IMR-90 (cell line): ENCODE results near the gene CDHR2.

ENCODE experiments used
- CEBPB ChIP-seq: IDR thresholded peaks from 2 replicates; pipeline ENCODE4 v1.6.1; 2012; ENCODE audit warnings: low read depth, low read length, improper control_type of control experiment
- CTCF ChIP-seq: conservative IDR thresholded peaks from 2 replicates; pipeline ENCODE4 v1.5.1; 2012; ENCODE audit warnings: mild to moderate bottlenecking, low read depth, low read length, improper control_type of control experiment
- POLR2A ChIP-seq: IDR thresholded peaks from 2 replicates; pipeline ENCODE4 v1.6.1; 2012; ENCODE audit warnings: mild to moderate bottlenecking, low read depth, low read length
- RAD21 ChIP-seq: IDR thresholded peaks from 2 replicates; pipeline ENCODE4 v1.6.1; 2012; ENCODE audit warnings: low read length, improper control_type of control experiment
- RCOR1 ChIP-seq: IDR thresholded peaks from 2 replicates; pipeline ENCODE4 v1.6.1; 2012; ENCODE audit warnings: mild to moderate bottlenecking, low read length, improper control_type of control experiment; ENCODE audit not compliant: insufficient replicate concordance
- RFX5 ChIP-seq: IDR thresholded peaks from 2 replicates; pipeline ENCODE4 v1.8.0; 2012; ENCODE audit warnings: low read depth, mild to moderate bottlenecking, low read length, moderate library complexity
- USF2 ChIP-seq: fragments of 150-350 bp; IDR thresholded peaks from 2 replicates; pipeline ENCODE4 v1.6.1; 2017; ENCODE audit warnings: mild to moderate bottlenecking, antibody characterized with exemption, low read length, low read depth

- TF ChIP-seq CTCF: no peak
- no peak for TF ChIP-seq RAD21
- no peak for TF ChIP-seq RCOR1
- no peak for TF ChIP-seq POLR2A
- TF ChIP-seq USF2: no peak
- TF ChIP-seq RFX5: no peak
- no peak for TF ChIP-seq CEBPB
Measured at GRCh38 chr5:176577312-176578176, 28.4 kb downstream of the CDHR2 start.
